Neural progenitor cell (in vitro differentiated cells): ENCODE data around the gene PLAAT2. TPM values are rescaled to one million over a fixed set of nuclear protein-coding genes. Genes with fewer than 3 reads are reported as not detected.
A peak's percentile ranks its signal among the peaks of the same experiment; 100 is the strongest.

Source experiments
- DNase-seq: peaks from one replicate; pipeline ENCODE4 v3.0.0-alpha.2; 2016; ENCODE audit warnings: low spot score
- H2AFZ ChIP-seq: fragments of 200-600 bp; sonication (generic); replicated peaks from 2 replicates; pipeline ENCODE4 v1.6.1; 2016; ENCODE audit warnings: antibody characterized with exemption
- H3F3A ChIP-seq: fragments of 200-600 bp; sonication (generic); 2 replicates; pipeline ENCODE4 v1.6.1; 2016; ENCODE audit warnings: antibody characterized with exemption, low read depth
- H3K27ac ChIP-seq: fragments of 200-600 bp; sonication (generic); 2 replicates; pipeline ENCODE4 v1.5.1; 2016; ENCODE audit warnings: mild to moderate bottlenecking
- H3K27me3 ChIP-seq: fragments of 200-600 bp; sonication (generic); 2 replicates; pipeline ENCODE4 v1.6.1; 2016; ENCODE audit warnings: mild to moderate bottlenecking, moderate library complexity
- H3K36me3 ChIP-seq: fragments of 200-600 bp; sonication (generic); 2 replicates; pipeline ENCODE4 v1.5.1; 2016
- H3K4me1 ChIP-seq: fragments of 200-600 bp; sonication (generic); 2 replicates; pipeline ENCODE4 v1.6.1; 2016; ENCODE audit warnings: mixed run types
- H3K4me2 ChIP-seq: fragments of 200-600 bp; sonication (generic); 2 replicates; pipeline ENCODE4 v1.6.1; 2016
- H3K4me3 ChIP-seq: fragments of 200-600 bp; sonication (generic); 2 replicates; pipeline ENCODE4 v1.5.1; 2016
- H3K79me2 ChIP-seq: fragments of 200-600 bp; sonication (generic); 2 replicates; pipeline ENCODE4 v1.6.1; 2016; ENCODE audit warnings: low read depth
- H3K9ac ChIP-seq: fragments of 200-600 bp; sonication (generic); 2 replicates; pipeline ENCODE4 v1.6.1; 2016
- H3K9me3 ChIP-seq: fragments of 200-600 bp; sonication (generic); 2 replicates; pipeline ENCODE4 v1.5.1; 2016; ENCODE audit warnings: low read depth
- H4K20me1 ChIP-seq: fragments of 200-600 bp; sonication (generic); 2 replicates; pipeline ENCODE4 v1.6.1; 2016; ENCODE audit warnings: low read depth
- H3K27ac Mint-ChIP-seq: 3 replicates; pipeline ENCODE4 v1.8.0; 2021; ENCODE audit warnings: mixed read lengths
- H3K27me3 Mint-ChIP-seq: 2 replicates; pipeline ENCODE4 v1.8.0; 2022; ENCODE audit warnings: low read depth, mild to moderate bottlenecking, inconsistent platforms, moderate library complexity, mixed read lengths; ENCODE audit not compliant: insufficient read depth
- H3K36me3 Mint-ChIP-seq: 3 replicates; pipeline ENCODE4 v1.8.0; 2021; ENCODE audit warnings: mixed read lengths
- H3K4me1 Mint-ChIP-seq: 3 replicates; pipeline ENCODE4 v1.8.0; 2021; ENCODE audit warnings: mixed read lengths
- H3K4me3 Mint-ChIP-seq: 3 replicates; pipeline ENCODE4 v1.8.0; 2021; ENCODE audit warnings: mild to moderate bottlenecking, moderate library complexity, mixed read lengths
- H3K9me3 Mint-ChIP-seq: 3 replicates; pipeline ENCODE4 v1.8.0; 2020; ENCODE audit warnings: mixed read lengths
- EZH2 ChIP-seq: fragments of 200-600 bp; sonication (generic); IDR thresholded peaks from 2 replicates; pipeline ENCODE4 v1.6.1; 2017; ENCODE audit warnings: antibody characterized with exemption, mild to moderate bottlenecking, moderate library complexity
- EZH2phosphoT487 ChIP-seq: fragments of 200-600 bp; sonication (generic); IDR thresholded peaks from 2 replicates; pipeline ENCODE4 v1.6.1; 2017; ENCODE audit warnings: antibody characterized with exemption
- total RNA-seq: library from RNA; depleted of rRNA; stranded (reverse); fragments of >200 nt; gene quantifications from 2 replicates; pipeline ENCODE4 v1.2.3, GENCODE V29; 2015; ENCODE audit warnings: low replicate concordance
- TF ChIP-seq, protein P1 (sequence below): fragments of 200-600 bp; sonication (generic); IDR thresholded peaks from 2 replicates; pipeline ENCODE4 v1.5.1; 2017; ENCODE audit warnings: antibody characterized with exemption, mild to moderate bottlenecking

Gene PLAAT2
- total RNA-seq, 1 donor from 2014 or later: not detected

GRCh38 chr11:63549411-63549810 lies 13.8 kb downstream of the PLAAT2 start:
- Histone ChIP-seq H3K27ac (no peak overlapping the region), H3K4me2 (no peak overlapping the region)
- peak overlapping the region; percentile 2 for H3K27ac Mint-ChIP-seq

GRCh38 chr11:63548178-63548577 lies 15.0 kb downstream of the PLAAT2 start:
- Histone ChIP-seq H3K27me3 (no peaks in the 10 kb centered on the region), H3K36me3 (no peaks in the 10 kb centered on the region), H2AFZ (no peak overlapping the region), H3K27ac (no peak overlapping the region), H3F3A (no peaks in the 10 kb centered on the region), H3K9ac (no peak overlapping the region), H3K4me2 (no peak overlapping the region), H4K20me1 (no peaks in the 10 kb centered on the region), H3K4me1 (no peaks in the 10 kb centered on the region), H3K4me3 (no peak overlapping the region), H3K79me2 (no peaks in the 10 kb centered on the region), H3K9me3 (no peaks in the 10 kb centered on the region)
- Mint-ChIP-seq H3K27me3 (peaks cover 7% of the 10 kb centered on the region), H3K4me3 (no peak overlapping the region), H3K36me3 (no peaks in the 10 kb centered on the region), H3K9me3 (no peaks in the 10 kb centered on the region), H3K4me1 (peaks cover 12% of the 10 kb centered on the region), H3K27ac (no peak overlapping the region)
- TF ChIP-seq EZH2phosphoT487 (no peak), EZH2 (no peak)
- TF ChIP-seq, protein P1, sequence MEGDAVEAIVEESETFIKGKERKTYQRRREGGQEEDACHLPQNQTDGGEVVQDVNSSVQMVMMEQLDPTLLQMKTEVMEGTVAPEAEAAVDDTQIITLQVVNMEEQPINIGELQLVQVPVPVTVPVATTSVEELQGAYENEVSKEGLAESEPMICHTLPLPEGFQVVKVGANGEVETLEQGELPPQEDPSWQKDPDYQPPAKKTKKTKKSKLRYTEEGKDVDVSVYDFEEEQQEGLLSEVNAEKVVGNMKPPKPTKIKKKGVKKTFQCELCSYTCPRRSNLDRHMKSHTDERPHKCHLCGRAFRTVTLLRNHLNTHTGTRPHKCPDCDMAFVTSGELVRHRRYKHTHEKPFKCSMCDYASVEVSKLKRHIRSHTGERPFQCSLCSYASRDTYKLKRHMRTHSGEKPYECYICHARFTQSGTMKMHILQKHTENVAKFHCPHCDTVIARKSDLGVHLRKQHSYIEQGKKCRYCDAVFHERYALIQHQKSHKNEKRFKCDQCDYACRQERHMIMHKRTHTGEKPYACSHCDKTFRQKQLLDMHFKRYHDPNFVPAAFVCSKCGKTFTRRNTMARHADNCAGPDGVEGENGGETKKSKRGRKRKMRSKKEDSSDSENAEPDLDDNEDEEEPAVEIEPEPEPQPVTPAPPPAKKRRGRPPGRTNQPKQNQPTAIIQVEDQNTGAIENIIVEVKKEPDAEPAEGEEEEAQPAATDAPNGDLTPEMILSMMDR: no peak
- no peak for DNase-seq

More at GRCh38 chr11:63549411-63549810, 13.8 kb downstream of the PLAAT2 start:
- H3K36me3 ChIP-seq: no peaks in the 10 kb centered on the region
- no peaks in the 10 kb centered on the region for H3K9me3 Mint-ChIP-seq
- peaks cover 18% of the 10 kb centered on the region for H3K4me1 Mint-ChIP-seq
- no peaks in the 10 kb centered on the region for H3K4me1 ChIP-seq
- H3K4me3 Mint-ChIP-seq: no peak overlapping the region
- H3F3A ChIP-seq: no peaks in the 10 kb centered on the region
- H3K36me3 Mint-ChIP-seq: no peaks in the 10 kb centered on the region
- no peak for DNase-seq
- H2AFZ ChIP-seq: no peak overlapping the region
- H4K20me1 ChIP-seq: no peaks in the 10 kb centered on the region
- peaks cover 7% of the 10 kb centered on the region for H3K27me3 Mint-ChIP-seq
- H3K9me3 ChIP-seq: no peaks in the 10 kb centered on the region
- no peaks in the 10 kb centered on the region for H3K79me2 ChIP-seq
- no peaks in the 10 kb centered on the region for H3K27me3 ChIP-seq
- H3K4me3 ChIP-seq: no peak overlapping the region
- H3K9ac ChIP-seq: no peak overlapping the region
- TF ChIP-seq EZH2phosphoT487 (no peak), EZH2 (no peak)
- TF ChIP-seq, protein P1: no peak

- DNase-seq: no peak
- Mint-ChIP-seq H3K4me1 (peaks cover 5% of the 10 kb centered on the region), H3K27me3 (peaks cover 2% of the 10 kb centered on the region), H3K36me3 (no peaks in the 10 kb centered on the region), H3K4me3 (no peak overlapping the region), H3K9me3 (no peaks in the 10 kb centered on the region), H3K27ac (no peak overlapping the region)
- H3K79me2 ChIP-seq: no peaks in the 10 kb centered on the region
- no peaks in the 10 kb centered on the region for H4K20me1 ChIP-seq
- no peaks in the 10 kb centered on the region for H3F3A ChIP-seq
- H3K4me2 ChIP-seq: no peak overlapping the region
- no peaks in the 10 kb centered on the region for H3K4me1 ChIP-seq
- H2AFZ ChIP-seq: no peak overlapping the region
- H3K9ac ChIP-seq: no peak overlapping the region
- no peaks in the 10 kb centered on the region for H3K36me3 ChIP-seq
- H3K9me3 ChIP-seq: no peaks in the 10 kb centered on the region
- TF ChIP-seq EZH2 (no peak), EZH2phosphoT487 (no peak)
- TF ChIP-seq, protein P1: no peak
- H3K27me3 ChIP-seq: no peaks in the 10 kb centered on the region
- no peak overlapping the region for H3K4me3 ChIP-seq
- H3K27ac ChIP-seq: no peak overlapping the region
These were observed 16.1 kb downstream of the PLAAT2 start for GRCh38 chr11:63547061-63547460.
